Colonic mucosa (tissue), 4 donors: Measurements from ENCODE around the gene HADH. TPM values are rescaled to one million over a fixed set of nuclear protein-coding genes. Genes with fewer than 3 reads are reported as not detected.

Experiments used
- DNase-seq: peaks from one replicate; pipeline ENCODE4 v3.0.0-alpha.2; 2020
- H3K27ac ChIP-seq: fragments of 200-600 bp; one replicate; pipeline ENCODE4 v1.8.0; 2021
- H3K27me3 ChIP-seq: fragments of 200-600 bp; one replicate; pipeline ENCODE4 v1.8.0; 2021
- H3K36me3 ChIP-seq: fragments of 200-600 bp; one replicate; pipeline ENCODE4 v1.8.0; 2021
- H3K4me1 ChIP-seq: fragments of 200-600 bp; one replicate; pipeline ENCODE4 v1.8.0; 2021; ENCODE audit warnings: mild to moderate bottlenecking
- H3K4me3 ChIP-seq: fragments of 200-600 bp; one replicate; pipeline ENCODE4 v1.8.0; 2021
- H3K9ac ChIP-seq, 2 donors: one replicate each; pipeline ENCODE4 v1.7.0; 2013; ENCODE audit warnings: control low read depth in 2 of 2, low read depth in 2 of 2, low read length in 2 of 2
- H3K9me3 ChIP-seq: fragments of 200-600 bp; one replicate; pipeline ENCODE4 v1.8.0; 2021
- CTCF ChIP-seq: fragments of 200-600 bp; IDR thresholded peaks from one replicate; pipeline ENCODE4 v1.8.0; 2022; ENCODE audit warnings: antibody characterized with exemption, mild to moderate bottlenecking
- intact Hi-C: fragments of 100-400 bp; cut with DNase I; formaldehyde crosslinking; loops from one replicate; pipeline ENCODE4 v1.14.1; 2022
- total RNA-seq, 2 donors: library from RNA; stranded (reverse); fragmentation: NEBNext Ultra II Directional in 1 of 2; extraction: Animal tissue kit (Norgen Biotek cat#: 25700) in 1 of 2; gene quantifications; one replicate each; pipeline ENCODE4 v1.2.1, GENCODE V29; 2021
- donor health status: healthy.
- donor health status: DM: no; HTN: no; CAD: no.
- donor health status: DM: no; HTN: no; CAD: no.

Gene HADH
- total RNA-seq, 2 donors from 2014 or later = 121 to 213 TPM

- no peak overlapping the region for H3K4me3 ChIP-seq
- no peak for DNase-seq
- no peaks in the 10 kb centered on the region for H3K36me3 ChIP-seq
- intact Hi-C loops = no loop called here
- H3K9ac ChIP-seq = no peak overlapping the region
- H3K9me3 ChIP-seq = no peaks in the 10 kb centered on the region
- H3K4me1 ChIP-seq = no peaks in the 10 kb centered on the region
- no peak overlapping the region for H3K27ac ChIP-seq
- H3K27me3 ChIP-seq = no peaks in the 10 kb centered on the region
- TF ChIP-seq CTCF = no peak
Measured at GRCh38 chr4:108060686-108061321, 71.1 kb downstream of the HADH start.

GRCh38 chr4:108068442-108068841, 78.8 kb downstream of the HADH start:
- no peak for DNase-seq
- Histone ChIP-seq H3K27me3 (no peaks in the 10 kb centered on the region), H3K36me3 (no peaks in the 10 kb centered on the region), H3K9me3 (no peaks in the 10 kb centered on the region), H3K27ac (no peak overlapping the region), H3K4me1 (no peaks in the 10 kb centered on the region), H3K9ac (no peak overlapping the region), H3K4me3 (no peak overlapping the region)
- intact Hi-C loops = no loop called here
- TF ChIP-seq CTCF = no peak

GRCh38 chr4:108070775-108071174, 81.1 kb downstream of the HADH start:
- no peaks in the 10 kb centered on the region for H3K4me1 ChIP-seq
- H3K27ac ChIP-seq = no peak overlapping the region
- no peak overlapping the region for H3K9ac ChIP-seq
- no peak for DNase-seq
- H3K4me3 ChIP-seq = no peak overlapping the region
- TF ChIP-seq CTCF = no peak
- H3K36me3 ChIP-seq = no peaks in the 10 kb centered on the region
- H3K27me3 ChIP-seq = no peaks in the 10 kb centered on the region
- no peaks in the 10 kb centered on the region for H3K9me3 ChIP-seq
- intact Hi-C loops = no loop called here

GRCh38 chr4:108072300-108072699, 82.6 kb downstream of the HADH start:
- no peaks in the 10 kb centered on the region for H3K4me1 ChIP-seq
- peak; percentile 49 for DNase-seq
- no peak overlapping the region for H3K27ac ChIP-seq
- intact Hi-C loops = no loop called here
- no peaks in the 10 kb centered on the region for H3K27me3 ChIP-seq
- H3K4me3 ChIP-seq = no peak overlapping the region
- H3K9me3 ChIP-seq = no peaks in the 10 kb centered on the region
- no peaks in the 10 kb centered on the region for H3K36me3 ChIP-seq
- no peak overlapping the region for H3K9ac ChIP-seq
- TF ChIP-seq CTCF = no peak

GRCh38 chr4:108078024-108078733, 88.5 kb downstream of the HADH start:
- Histone ChIP-seq H3K27ac (no peak overlapping the region), H3K9ac (no peak overlapping the region)
- TF ChIP-seq CTCF = no peak

More at GRCh38 chr4:108078024-108078733, 88.5 kb downstream of the HADH start:
- intact Hi-C loops = no loop called here
- Histone ChIP-seq H3K27me3 (no peaks in the 10 kb centered on the region), H3K36me3 (no peaks in the 10 kb centered on the region), H3K9me3 (no peaks in the 10 kb centered on the region), H3K4me1 (no peaks in the 10 kb centered on the region), H3K4me3 (no peak overlapping the region)
- DNase-seq = no peak
